Right forelimb (tissue), 1 donor: ENCODE results near the gene SOSTDC1.
"Not testable (repeated sequence)": the region's sequence is repeated elsewhere in the genome, so short reads cannot be mapped to it uniquely, and the experiment has no call there.

Experiments
- DNase-seq: peaks from one replicate; pipeline ENCODE4 v3.0.0-alpha.2; 2018

SOSTDC1 gene, protein sequence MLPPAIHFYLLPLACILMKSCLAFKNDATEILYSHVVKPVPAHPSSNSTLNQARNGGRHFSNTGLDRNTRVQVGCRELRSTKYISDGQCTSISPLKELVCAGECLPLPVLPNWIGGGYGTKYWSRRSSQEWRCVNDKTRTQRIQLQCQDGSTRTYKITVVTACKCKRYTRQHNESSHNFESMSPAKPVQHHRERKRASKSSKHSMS

DNA sequence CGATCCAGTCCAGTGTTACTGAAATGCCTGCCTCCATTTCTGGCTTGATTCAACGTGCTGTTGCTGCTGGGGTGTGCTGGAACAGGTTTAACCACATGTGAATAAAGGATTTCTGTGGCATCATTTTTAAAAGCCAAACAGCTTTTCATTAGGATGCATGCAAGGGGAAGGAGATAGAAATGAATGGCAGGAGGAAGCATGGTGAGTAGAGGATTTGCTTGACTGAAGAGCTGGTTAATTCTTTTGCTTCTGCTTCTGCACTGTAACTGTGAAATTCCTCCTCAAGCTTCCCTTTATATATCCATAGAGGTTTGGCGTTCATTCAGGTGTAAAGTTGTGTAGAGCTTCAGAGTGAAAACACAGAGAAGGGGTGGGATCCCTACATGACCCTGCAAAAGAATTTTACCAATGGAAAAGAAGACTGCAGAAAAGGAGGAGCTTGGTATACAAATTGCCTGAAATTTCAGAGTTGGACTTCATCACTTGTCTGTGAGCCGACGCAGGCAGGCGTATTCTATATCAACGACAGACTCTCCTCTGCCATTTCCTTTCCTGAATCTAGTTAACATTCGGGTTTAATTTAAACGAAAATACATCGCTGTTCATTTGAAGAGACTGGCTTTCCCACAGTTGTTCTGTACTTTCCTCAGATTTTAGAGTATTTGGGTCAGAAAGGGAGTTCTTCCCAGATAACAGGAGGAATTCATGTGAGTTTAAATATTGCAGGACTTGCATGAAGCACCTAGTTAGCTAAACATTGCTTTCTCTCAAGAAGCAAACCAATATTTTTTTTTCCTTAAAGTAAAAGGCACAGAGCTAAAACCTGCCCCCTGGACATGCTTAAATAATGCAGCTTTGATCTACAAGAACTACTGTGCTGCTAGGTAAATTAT lies at the start of gene SOSTDC1:
Gene SOSTDC1 (minus strand): TSS at position 270 of the 893 bp plus-strand sequence. CDS start 70 bp downstream, at position 200.
- peak; percentile 53 for DNase-seq

DNA sequence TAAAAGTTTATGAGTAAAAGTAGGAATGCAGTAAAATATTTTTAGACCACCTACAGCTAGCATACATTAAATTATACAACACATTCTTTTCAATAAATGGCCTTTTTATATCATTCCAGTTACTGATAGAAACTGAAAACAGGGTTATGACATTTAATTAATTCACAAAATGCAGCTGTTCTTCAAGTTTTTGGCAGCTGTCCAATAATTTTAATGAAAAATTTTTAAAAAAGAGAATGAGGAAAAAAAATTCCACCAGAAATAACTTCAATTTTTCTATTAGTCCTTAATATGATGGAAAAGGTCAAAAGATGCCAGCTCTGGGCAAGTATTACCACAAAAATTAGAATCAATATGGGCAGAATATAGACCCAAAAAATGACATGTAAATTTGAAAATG lies 49.2 kb upstream of the SOSTDC1 start:
- no peak for DNase-seq

DNA sequence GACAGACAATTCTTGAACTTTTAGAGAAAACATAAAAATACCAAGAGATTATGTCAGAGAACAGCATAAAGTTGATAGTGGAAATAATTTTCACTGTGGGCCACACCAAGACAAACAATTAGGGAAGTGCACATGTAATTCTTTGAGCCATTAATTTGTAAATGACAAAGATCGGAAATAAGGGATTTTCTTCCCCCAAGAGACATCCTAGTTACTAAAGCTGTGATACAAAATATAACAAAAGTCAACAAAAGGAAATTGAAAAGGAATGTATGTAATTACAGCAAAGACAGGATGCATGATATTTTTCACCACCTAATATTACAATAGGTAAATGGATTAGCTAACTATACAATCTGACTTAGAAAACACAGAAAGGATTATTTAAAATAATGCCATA lies 48.7 kb upstream of the SOSTDC1 start:
- no peak for DNase-seq

DNA sequence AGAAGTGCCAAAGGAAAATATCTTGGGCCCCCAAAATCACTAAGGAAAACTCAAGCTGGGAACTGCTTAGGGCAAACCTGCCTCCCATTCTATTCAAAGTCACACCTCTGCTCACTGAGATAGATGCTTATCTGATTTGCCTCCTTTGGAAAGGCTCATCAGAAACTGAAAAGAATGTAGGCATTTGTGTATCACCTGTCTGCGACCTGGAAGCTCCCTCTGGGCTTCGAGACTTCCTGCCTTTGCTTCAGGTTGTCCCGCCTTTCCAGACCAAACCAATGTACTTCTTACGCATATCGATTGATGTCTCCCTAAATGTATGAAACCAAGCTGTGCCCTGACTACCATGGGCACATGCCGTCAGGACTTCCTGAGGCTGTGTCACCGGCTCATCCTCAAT lies 46.6 kb upstream of the SOSTDC1 start:
- no peak for DNase-seq

DNA sequence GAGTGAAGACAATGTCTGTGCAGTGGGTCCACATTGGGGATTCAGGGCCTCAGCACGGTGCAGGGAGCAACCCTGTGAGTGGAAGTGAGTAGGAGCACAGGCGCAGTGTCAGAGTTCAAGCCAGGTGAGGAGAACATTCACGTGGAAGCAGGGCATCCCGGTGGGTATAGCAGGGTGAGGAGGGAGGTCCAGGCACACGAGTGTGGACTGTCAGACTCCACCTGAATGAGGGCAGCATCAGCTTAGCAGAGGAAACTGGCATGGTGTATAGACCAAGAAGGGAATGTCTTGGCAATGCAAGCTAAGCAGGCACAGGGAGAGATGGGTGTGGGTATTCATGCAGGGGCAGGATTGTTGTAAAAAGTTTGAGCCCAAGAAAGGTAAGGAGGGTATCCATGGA lies 45.8 kb upstream of the SOSTDC1 start:
- no peak for DNase-seq

DNA sequence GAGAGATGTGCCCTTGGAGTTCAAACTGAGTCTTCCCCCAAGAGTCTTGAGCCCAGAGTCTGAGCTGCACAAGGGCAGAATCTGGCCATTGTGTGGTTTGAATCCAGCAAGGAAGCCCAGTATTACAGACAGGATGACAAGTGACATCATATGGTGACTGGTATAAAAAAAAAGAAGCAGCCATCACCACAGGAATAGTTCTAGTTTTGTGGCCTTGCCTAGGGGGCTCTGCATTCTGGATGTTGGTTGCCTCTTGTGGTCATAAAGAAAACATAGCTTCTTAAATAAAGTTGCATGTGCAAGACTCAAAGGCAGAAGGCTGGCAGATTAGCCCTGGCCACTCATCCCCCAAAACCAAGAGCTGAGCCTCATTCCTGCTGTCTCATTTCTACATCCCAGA lies 44.3 kb upstream of the SOSTDC1 start:
- DNase-seq = no peak

DNA sequence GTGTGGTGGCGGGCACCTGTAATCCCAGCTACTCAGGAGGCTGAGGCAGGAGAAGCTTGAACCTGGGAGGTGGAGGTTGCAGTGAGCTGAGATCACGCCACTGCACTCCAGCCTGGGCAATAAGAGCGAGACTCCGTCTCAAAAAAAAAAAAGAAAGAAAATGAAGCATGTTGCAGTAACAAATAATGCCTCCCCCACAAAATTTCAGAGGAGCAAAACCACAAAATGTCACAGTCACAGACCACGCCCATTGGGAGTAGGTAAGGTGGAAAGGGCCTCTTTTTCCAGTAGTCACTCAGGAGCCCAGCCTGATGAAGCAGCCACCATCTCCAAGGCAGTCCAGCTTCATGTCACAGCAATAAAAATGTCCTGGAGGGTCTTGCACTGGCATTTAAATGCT lies 40.9 kb upstream of the SOSTDC1 start:
- DNase-seq = not testable (repeated sequence)

DNA sequence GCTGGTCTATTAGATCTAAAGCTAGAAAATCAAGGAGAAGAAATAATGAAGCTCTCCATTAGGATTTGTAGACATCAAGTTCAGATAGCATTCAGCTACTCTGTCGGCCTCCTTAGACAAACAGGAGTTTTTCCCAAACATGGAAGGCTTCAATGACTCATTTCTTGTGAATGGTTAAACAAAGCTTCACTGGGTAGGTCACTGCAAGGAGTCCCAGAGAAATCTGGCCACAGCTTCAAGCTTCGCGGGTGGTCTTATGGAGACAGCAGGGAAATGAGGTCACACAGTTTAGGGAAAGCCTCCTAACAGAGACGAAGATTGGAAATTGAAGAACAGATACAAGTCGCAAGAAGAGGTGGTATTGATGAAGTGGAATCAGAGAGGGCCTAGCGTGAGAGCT lies 38.5 kb upstream of the SOSTDC1 start:
- DNase-seq = no peak

DNA sequence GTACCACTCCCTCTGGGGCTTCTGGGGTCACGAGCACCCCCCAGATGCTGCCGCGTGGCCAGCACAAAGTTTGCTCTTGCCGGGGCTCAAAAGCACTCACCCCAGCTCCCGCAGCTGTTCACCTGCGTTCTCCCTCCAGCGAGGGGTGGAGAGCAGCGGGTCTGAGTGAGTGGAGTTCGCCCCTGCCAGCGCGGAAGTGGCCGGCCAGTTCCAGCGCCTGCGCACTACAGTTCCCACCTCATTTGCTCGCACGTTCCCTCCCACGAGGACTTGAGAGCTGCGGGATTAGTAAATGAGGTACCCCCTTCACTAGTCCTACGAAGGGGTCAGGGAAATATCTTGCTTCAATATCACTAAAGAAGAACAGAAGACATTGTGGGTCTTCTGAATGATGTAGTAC lies 36.8 kb upstream of the SOSTDC1 start:
- no peak for DNase-seq

DNA sequence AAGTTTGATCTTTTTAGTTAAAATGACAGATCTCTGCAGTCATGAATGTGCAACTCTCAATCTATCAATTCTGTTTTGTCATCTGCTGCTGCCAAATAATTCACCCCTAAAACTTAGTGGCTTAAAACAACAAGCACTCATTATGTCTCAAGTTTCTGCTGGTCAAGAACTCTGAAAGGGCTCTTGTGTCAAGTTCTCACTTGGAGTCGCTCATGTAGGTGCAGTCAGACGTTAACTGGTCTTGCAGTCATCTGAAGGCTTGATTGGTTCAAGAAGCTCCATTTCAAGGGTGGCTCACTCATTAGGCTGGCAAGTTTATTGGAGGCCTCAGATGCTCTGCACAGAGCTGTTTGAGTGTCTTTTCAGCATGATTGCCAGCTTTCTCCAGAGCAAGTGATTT lies 32.6 kb upstream of the SOSTDC1 start:
- no peak for DNase-seq

DNA sequence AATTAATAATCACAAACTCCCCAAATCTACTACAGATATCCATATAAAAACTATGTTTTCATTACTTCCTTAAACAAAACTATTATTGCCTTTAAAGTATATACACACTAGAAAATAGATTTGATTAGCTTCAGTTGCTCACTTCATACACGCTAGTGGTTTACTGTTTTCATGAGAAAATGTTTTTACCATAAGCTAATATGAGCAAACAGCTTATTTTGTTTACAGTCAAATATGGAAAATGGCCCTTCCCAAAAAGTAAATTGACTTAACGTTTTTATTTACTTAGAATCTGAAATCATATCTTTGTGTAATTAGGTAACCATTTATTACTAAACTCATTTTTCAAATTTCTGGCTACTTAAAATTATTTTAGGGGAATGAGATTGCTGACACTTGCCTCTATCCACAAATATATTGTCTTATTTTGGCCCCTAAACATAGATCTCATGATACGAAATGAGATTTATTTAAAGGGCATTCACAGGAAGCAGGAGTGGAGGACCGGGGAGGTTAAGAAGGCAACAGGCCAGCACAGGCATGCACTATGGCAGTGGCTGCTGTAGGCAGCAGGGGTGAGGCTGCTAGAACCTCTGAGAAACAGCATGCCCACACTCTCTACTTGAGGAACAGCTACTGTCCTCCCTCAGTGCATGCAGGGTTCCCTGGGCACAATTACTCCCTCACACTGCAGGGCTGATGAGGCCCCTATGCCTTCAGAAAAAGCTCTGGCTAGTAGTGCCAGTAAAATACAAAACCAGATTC lies 29.6 kb upstream of the SOSTDC1 start:
- no peak for DNase-seq

DNA sequence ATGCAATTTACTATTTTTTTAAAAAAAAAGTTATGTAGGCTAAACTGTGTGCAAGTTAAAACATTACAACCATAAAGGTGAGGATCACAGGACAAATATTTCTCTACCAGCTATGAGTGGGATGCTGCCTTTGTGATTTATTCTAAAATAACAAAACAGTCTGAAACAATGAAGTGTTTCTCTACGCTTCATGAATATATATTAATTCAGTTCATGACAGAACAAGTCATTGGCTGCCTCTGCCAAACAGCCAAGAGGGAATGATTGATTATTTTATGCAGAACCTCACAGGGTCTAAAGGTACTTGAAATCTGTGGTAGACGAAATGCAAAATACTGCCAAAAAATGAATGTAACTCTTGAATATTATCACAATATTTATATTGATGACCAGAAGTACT lies 29.0 kb upstream of the SOSTDC1 start:
- DNase-seq = no peak

DNA sequence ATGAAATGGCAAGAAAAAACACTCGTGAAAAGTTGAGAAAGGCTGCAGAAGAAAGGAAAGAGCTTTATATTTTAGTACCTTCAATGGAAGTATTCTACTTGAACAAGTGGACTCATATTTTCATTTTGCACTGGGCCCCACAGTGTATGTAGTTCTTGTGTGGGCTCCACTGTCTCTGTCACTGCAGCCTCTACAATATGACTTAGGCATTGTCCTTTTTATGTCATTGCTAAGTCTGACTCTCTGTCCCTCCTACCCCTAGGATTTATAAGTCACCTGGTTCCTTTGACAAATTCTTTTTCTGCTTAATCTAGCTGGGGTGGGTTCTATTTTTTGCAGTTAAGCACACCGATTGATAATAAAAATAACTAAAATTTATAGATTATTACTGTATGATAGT lies 27.7 kb upstream of the SOSTDC1 start:
- no peak for DNase-seq

DNA sequence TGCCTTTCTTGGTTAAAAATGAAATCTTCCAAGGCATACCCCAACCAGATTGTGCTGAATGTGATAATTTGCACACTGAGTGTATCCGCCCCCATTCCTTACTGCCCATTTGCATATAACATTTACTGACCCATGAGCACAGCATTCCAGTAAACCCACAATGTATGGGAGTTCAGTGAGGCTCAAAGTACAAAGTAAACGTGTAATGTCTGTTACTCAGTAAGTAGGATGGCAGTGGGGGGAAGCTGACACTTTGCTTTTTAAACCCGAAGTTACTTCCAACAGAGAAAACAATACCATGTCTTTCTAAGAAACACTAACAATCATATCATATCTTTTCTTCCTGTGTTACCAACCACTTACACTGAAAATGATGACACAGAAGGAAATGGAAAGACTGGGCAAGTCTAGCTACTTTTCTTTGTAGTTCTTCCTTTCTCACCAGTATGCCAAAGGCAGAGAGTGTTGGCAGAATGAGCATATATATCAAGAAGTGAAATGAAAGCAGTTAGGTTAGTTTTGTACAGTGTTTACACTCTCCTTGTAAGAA lies 27.1 kb upstream of the SOSTDC1 start:
- DNase-seq = no peak

DNA sequence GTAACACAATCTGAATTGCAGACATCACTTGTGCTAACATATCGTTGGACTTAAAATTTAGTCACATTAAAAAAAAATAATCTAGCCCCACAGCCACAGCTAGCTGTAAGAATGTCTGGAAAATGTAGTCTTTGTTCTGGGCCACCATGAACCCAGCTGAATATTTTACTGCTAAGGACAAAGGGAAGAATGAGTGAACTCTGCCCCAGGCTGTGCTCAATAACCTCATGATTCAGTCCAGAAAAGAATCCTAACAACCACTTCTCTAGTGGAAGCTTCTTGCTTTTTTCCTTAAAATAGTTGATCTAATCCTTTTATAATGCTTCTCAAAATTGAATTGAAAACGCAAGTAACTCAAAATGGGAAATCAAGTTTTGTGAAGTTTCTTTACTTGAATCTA lies 25.6 kb upstream of the SOSTDC1 start:
- no peak for DNase-seq

DNA sequence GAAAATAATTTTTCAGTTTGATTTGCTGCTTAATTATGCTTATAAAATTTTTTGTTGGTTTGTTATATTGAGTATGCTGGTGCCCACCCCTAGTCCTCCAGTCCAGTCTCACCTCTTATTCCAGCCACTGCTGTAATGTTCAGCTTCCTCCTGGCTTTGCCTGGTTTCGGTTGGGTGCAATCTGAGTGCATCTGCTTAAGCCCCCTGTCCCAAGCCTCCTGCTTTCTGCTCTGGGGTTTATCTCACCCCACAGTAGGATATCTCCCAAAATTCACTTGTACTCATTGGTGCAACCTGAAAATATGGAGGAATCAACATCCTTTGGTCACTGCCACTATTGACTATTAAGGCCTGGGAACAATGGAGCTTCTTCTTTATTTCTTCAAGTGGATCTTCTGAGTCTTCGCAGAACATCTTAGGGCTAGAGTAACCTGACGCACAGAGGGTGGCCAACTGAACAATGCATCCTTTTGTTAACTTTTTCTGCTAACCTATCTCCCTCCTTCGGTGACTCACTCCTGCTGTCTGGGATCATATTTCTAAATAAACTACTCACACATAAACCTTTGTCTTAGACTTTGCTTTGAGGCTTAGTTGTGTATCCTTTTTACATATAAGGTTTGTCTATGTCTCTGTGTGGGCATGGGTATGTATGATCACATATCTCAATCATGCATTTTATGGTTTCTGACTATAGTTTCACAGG lies 19.1 kb upstream of the SOSTDC1 start:
- DNase-seq = no peak

DNA sequence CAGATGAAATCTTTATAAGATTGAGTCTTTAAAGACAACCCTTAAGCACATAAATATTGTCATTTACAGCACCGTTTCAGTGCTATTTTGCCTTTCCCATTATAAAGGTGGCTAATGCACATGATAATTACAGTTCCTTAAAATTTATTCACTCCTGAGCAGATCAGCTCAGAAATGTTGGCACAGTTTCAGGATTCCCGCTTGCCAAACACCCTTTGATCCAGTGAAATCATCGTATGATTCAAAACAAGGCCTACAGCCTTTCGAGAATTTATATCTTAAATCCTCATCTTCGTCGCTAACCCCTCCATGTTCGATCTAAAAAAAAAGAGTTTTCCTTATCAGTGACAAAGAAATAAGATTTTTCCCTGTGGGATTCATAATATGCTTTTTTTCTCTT lies 14.1 kb upstream of the SOSTDC1 start:
- no peak for DNase-seq

DNA sequence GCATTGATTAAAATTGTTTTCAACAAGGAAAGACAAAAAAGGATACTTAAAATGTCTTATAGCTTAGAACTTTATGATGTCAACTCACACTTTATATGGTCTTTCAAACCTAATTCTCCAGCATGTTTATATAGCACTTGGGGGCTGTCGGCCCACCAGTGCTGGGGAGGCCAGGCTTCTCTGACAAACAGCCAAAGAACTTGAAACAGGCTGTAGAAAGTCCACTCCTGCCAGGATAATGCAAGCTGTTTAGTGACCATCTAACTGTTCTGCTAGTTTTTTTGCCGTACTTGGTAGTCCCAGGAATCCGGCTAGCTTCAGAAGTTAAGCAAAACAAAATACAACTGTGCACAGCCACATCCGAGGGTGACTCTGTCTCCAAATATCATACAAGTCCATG lies 13.6 kb upstream of the SOSTDC1 start:
- DNase-seq = no peak

DNA sequence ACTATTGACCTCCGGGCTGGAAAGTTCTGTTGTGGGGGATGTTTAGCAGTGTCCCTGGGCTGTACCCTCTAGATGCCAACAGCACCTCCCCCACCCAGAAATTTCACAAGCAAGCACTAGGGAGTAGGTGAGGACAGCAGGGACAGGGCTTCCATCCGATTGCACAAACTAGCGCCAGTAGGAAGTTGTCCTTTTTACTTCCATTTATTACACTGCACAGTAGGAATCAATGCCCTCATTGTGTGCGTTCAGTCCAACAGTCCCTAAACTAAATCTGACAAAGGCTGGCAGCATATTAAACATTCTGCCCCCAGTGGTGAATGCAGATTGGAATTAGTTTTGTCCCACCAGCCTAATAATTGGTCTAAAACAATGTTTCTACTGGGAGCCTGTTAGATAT lies 6.4 kb upstream of the SOSTDC1 start:
- no peak for DNase-seq

DNA sequence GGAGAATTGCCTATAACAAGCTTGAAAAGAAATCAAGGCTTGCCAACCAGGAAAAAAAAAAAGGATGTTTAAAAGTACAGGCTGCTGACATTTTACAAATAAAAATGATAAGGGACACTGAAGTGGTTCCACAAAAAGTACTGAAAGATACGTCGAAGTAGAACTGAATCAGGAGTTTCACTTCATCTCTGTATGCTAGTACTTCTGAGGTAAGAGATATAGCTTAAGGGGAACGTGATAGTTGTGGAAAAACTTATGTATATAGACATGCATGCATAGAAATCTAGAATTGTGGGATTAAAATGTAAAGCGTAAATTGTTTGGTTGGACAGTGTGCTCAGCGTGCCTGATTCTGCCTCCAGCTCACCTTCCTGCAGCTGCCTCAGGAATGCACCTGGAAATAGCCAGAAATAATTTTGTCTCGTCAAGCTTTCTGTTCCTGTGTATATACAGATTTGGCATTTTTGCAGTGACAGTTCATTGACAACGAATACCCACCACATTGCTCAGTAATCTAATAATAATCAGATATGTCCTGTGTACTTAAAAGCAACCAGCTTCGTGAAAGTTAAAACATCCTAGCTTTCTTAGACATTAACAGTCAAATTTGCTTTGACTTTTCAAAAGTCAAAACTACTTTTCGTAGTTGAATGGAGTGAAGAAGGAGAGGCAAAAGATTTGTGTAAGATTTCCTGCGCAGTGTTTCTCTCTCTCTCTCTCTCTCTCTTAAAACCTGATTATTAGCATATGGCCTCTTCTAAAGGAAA lies 1.4 kb downstream of the SOSTDC1 start:
- DNase-seq = no peak

DNA sequence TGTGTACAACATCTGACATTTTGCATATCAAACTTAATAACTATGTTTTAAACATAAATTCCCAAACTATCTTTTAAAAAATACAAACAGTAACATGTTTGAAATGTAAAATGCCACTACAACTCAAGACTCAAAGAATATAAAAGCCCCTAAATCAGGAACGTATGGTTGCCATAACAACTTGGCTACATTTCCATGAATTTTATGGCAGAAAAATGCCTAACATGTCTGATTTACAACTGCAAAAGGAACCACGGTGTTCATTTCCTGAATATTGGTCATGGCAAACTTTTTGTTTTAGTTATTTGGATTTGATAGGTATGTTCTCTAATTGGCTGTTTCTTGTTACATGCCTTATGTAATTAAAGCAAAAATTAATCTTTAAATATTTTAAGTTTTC lies 2.0 kb downstream of the SOSTDC1 start:
- no peak for DNase-seq

DNA sequence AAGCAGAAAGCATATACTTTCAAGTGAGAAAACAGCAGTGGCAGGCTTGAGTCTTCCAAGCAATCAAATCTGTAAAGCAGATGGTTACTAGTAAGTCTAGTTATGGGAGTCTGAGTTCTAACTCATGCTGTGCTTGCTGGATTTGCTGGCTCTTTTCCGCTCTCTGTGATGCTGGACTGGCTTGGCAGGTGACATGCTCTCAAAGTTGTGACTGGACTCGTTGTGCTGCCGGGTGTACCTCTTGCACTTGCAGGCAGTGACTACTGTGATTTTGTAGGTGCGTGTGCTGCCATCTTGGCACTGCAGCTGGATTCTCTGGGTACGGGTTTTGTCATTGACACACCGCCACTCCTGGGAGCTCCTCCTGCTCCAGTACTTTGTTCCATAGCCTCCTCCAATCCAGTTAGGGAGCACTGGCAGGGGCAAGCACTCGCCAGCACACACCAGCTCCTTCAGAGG lies 3.1 kb downstream of the SOSTDC1 start:
- DNase-seq = peak; percentile 51
